ENCODE measurements around the gene APOC4. TPM values are rescaled to one million over a fixed set of nuclear protein-coding genes. Genes with fewer than 3 reads are reported as not detected.
"Not testable (repeated sequence)": the region's sequence is repeated elsewhere in the genome, so short reads cannot be mapped to it uniquely, and the experiment has no call there.

Gene APOC4
- total RNA-seq, 4 donors from 2014 or later = not detected

GRCh38 chr19:44909775-44910174 lies 32.3 kb upstream of the APOC4 start:
- Histone ChIP-seq H3K4me1 (peaks cover 18 to 47% (median 28%) of the 10 kb centered on the region in 3 donors), H3K27me3 (peaks cover 0 to 30% (median 5%) of the 10 kb centered on the region in 4 donors), H3K4me3 (no peak overlapping the region), H3K36me3 (no peaks in the 10 kb centered on the region), H3K9me3 (no peaks in the 10 kb centered on the region), H3K27ac (no peak overlapping the region)
- no peak for TF ChIP-seq POLR2A (IDR thresholded peaks at IDR 0.05)
- TF ChIP-seq CTCF (IDR thresholded peaks at IDR 0.05) = no peak
- no peak for DNase-seq
- 83 to 97% methylated on average over 1 to 4 of the region's 5 CpGs for WGBS, 2 donors
- intact Hi-C loops (cut with DNase I) = no loop called here

- H3K27me3 ChIP-seq; H3K27ac ChIP-seq; intact Hi-C loops (cut with DNase I); DNase-seq; H3K4me3 ChIP-seq; H3K9me3 ChIP-seq; H3K36me3 ChIP-seq: not testable (repeated sequence)
- 87 to 96% methylated on average over 5 of the region's 6 CpGs for WGBS, 2 donors
- peaks cover 5 to 41% (median 14%) of the 10 kb centered on the region in 3 donors for H3K4me1 ChIP-seq
These were observed 30.1 kb upstream of the APOC4 start for GRCh38 chr19:44911896-44912295.

GRCh38 chr19:44912854-44913253 lies 29.2 kb upstream of the APOC4 start:
- WGBS, 2 donors = 49% methylated on average over 5 of the region's 6 CpGs; no CpG with 5 or more reads in 1 of the 2 donors
- no peak overlapping the region for H3K27ac ChIP-seq
- TF ChIP-seq CTCF (IDR thresholded peaks at IDR 0.05) = no peak
- TF ChIP-seq POLR2A (IDR thresholded peaks at IDR 0.05) = no peak
- intact Hi-C loops (cut with DNase I) = no loop called here
- H3K4me3 ChIP-seq = no peak overlapping the region
- peaks cover 5 to 41% (median 14%) of the 10 kb centered on the region in 3 donors for H3K4me1 ChIP-seq
- no peak for DNase-seq
- H3K36me3 ChIP-seq = no peaks in the 10 kb centered on the region
- peaks cover 0 to under 1% (median 0%) of the 10 kb centered on the region in 4 donors for H3K27me3 ChIP-seq
- no peaks in the 10 kb centered on the region for H3K9me3 ChIP-seq

- DNase-seq; H3K36me3 ChIP-seq; H3K9me3 ChIP-seq; H3K27me3 ChIP-seq; intact Hi-C loops (cut with DNase I): not testable (repeated sequence)
- Histone ChIP-seq H3K27ac (peak overlapping the region in 1 of 4 donors; percentile 65), H3K4me3 (peak overlapping the region in 1 of 4 donors; percentile 64), H3K4me1 (peaks cover 5 to 41% (median 14%) of the 10 kb centered on the region in 3 donors)
- 51 to 73% methylated on average over 12 to 23 of the region's 23 CpGs for WGBS, 2 donors
These were observed 28.3 kb upstream of the APOC4 start for GRCh38 chr19:44913512-44914432.

- intact Hi-C loops (cut with DNase I); DNase-seq; H3K36me3 ChIP-seq; H3K27me3 ChIP-seq; H3K9me3 ChIP-seq: not testable (repeated sequence)
- H3K4me1 ChIP-seq = peaks cover 5 to 41% (median 14%) of the 10 kb centered on the region in 3 donors
- H3K27ac ChIP-seq = peak within 1 kb of the TSS; percentile 16 to 65 (median 50)
- peak within 1 kb of the TSS; percentile 32 to 64 (median 48) for H3K4me3 ChIP-seq
- WGBS, 2 donors = 11 to 14% methylated on average over 25 to 26 of the region's 28 CpGs
These were observed 27.4 kb upstream of the APOC4 start, which contains the start of gene APOC1 for GRCh38 chr19:44914433-44915206. TSS of gene APOC1 (plus strand) at chr19:44914608. CDS start at chr19:44914892, 284 bp downstream.

- TF ChIP-seq POLR2A (IDR thresholded peaks at IDR 0.05) (no peak), CTCF (IDR thresholded peaks at IDR 0.05) (no peak)
- intact Hi-C loops (cut with DNase I) = no loop called here
- Histone ChIP-seq H3K9me3 (no peaks in the 10 kb centered on the region), H3K4me3 (no peak overlapping the region), H3K27me3 (peaks cover 0 to 8% (median 0%) of the 10 kb centered on the region in 4 donors), H3K4me1 (peaks cover 6 to 39% (median 15%) of the 10 kb centered on the region in 3 donors), H3K36me3 (no peaks in the 10 kb centered on the region), H3K27ac (peak overlapping the region in 1 of 4 donors; percentile 68)
- no peak for DNase-seq
- WGBS, 2 donors = 62 to 75% methylated on average over 6 to 8 of the region's 8 CpGs
These were observed 17.8 kb upstream of the APOC4 start for GRCh38 chr19:44924243-44924725.
